Stomach (tissue), 9 donors: ENCODE measurements around the gene BCAS2. TPM values are rescaled to one million over a fixed set of nuclear protein-coding genes. Genes with fewer than 3 reads are reported as not detected.

ENCODE experiments used
- DNase-seq, 2 donors: peaks; one replicate each; pipeline versions ENCODE4 v3.0.0 to v3.0.0-alpha.2; 2013 to 2019
- H3K27ac ChIP-seq, 5 donors: fragments of 200-600 bp in 4 of 5; sonication (generic) in 4 of 5; one replicate each; pipeline ENCODE4 v1.5.1; 2013 to 2019; ENCODE audit warnings: mild to moderate bottlenecking in 1 of 5, moderate library complexity in 1 of 5
- H3K27me3 ChIP-seq, 3 donors: fragments of 200-600 bp; sonication (generic); one replicate each; pipeline ENCODE4 v1.5.1; 2017 to 2019; ENCODE audit warnings: mixed run types in 1 of 3
- H3K36me3 ChIP-seq, 4 donors: fragments of 200-600 bp; sonication (generic); 1 replicate in 3 of 4; 2 replicates in 1 of 4; pipeline ENCODE4 v1.5.1; 2016 to 2019
- H3K4me1 ChIP-seq, 4 donors: fragments of 200-600 bp; sonication (generic); one replicate each; pipeline ENCODE4 v1.5.1; 2016 to 2019
- H3K4me3 ChIP-seq, 4 donors: fragments of 200-600 bp; sonication (generic) in 3 of 4; one replicate each; pipeline ENCODE4 v1.5.1; 2016 to 2019; ENCODE audit warnings: mild to moderate bottlenecking in 1 of 4
- H3K9me3 ChIP-seq, 4 donors: fragments of 200-600 bp; sonication (generic); one replicate each; pipeline ENCODE4 v1.5.1; 2016 to 2019
- CTCF ChIP-seq, 7 experiments: fragments of 450-650 bp in 4 of 7; fragments of 200-600 bp in 3 of 7; sonication (generic) in 3 of 7; IDR thresholded peaks; one replicate each; pipeline ENCODE4 v1.5.1; 2016 to 2019; ENCODE audit warnings: antibody characterized with exemption in 7 of 7, control low read depth in 2 of 7, mild to moderate bottlenecking in 1 of 7
- EP300 ChIP-seq: sonication (generic); formaldehyde crosslinking; IDR thresholded peaks from one replicate; pipeline ENCODE4 v1.6.1; 2017; ENCODE audit warnings: antibody characterized with exemption
- POLR2A ChIP-seq, 4 donors: fragments of 450-650 bp; IDR thresholded peaks; one replicate each; pipeline ENCODE4 v1.6.1; 2016; ENCODE audit warnings: antibody characterized with exemption in 4 of 4, control low read depth in 2 of 4, mild to moderate bottlenecking in 1 of 4, moderate library complexity in 1 of 4
- POLR2AphosphoS5 ChIP-seq, 3 donors: sonication (generic); formaldehyde crosslinking; IDR thresholded peaks; one replicate each; pipeline ENCODE4 v1.6.1; 2016; ENCODE audit warnings: antibody characterized with exemption in 3 of 3
- WGBS, 5 donors: extraction: QIAGEN DNeasy Blood & Tissue Kit in 3 of 5; methylation state at CpG; one replicate each; pipeline versions ENCODE4 v1.1.5 to v1.1.7; 2013 to 2018; 5-methylcytosine and 5-hydroxymethylcytosine counted together
- intact Hi-C: fragments of 100-400 bp; cut with DNase I; formaldehyde crosslinking; loops from one replicate; pipeline ENCODE4 v1.15.1; 2023; ENCODE audit warnings: low total_unique reads
- polyA plus RNA-seq, 3 donors: library from polyadenylated mRNA; stranded (reverse); fragments of 200-250 nt; gene quantifications; one replicate each; pipeline ENCODE4 v1.2.3, GENCODE V29; 2013
- total RNA-seq, 5 donors: library from RNA; depleted of rRNA; stranded (reverse); fragments of >200 nt; gene quantifications; one replicate each; pipeline versions ENCODE4 v1.1.0 to v1.2.3, GENCODE V29; 2014 to 2016
- donor health status: healthy with polysubstance abuse.
- donor health status: Bipolar disorder and iron deficiency.
- donor health status: healthy.

The BCAS2 gene
- total and polyA plus RNA-seq, 8 donors = 4.3 to 54.8 (median 34.9) TPM

GRCh38 chr1:114554577-114554976 lies 26.8 kb downstream of the BCAS2 start:
- intact Hi-C loops = no loop called here
- Histone ChIP-seq H3K36me3 (no peaks in the 10 kb centered on the region), H3K27ac (no peak overlapping the region), H3K27me3 (no peaks in the 10 kb centered on the region), H3K4me1 (no peaks in the 10 kb centered on the region), H3K9me3 (no peaks in the 10 kb centered on the region), H3K4me3 (no peak overlapping the region)
- WGBS, 5 donors = 62 to 86% (median 79%) methylated on average over 2 of the region's 2 CpGs
- TF ChIP-seq EP300 (no peak), CTCF (IDR thresholded peaks at IDR 0.05) (no peak), POLR2A (IDR thresholded peaks at IDR 0.05) (no peak)
- DNase-seq = no peak

DNA sequence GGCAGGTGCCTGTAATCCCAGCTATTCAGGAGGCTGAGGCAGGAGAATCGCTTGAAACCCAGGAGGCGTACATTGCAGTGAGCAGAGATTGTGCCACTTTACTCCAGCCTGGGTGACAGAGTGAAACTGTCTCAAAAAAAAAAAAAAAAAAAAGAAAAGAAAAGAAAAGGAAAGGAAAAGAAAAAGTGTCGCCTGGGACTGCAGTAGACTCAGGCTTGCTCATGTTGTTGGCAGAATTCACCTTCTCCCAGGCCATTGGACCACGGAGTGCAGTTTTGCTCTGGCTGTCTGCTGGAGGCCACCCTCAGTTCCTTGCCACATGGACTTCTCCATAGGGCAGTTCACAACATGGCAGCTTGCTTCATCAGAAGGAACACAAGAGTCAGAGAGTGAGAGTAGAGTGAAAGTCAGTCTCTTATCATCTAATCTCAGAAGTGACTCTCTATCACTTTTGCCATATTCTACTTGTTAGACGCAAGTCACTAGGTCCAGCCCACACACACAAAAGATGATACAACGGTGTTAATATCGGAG lies 29.2 kb downstream of the BCAS2 start:
- no peak for DNase-seq
- H3K4me3 ChIP-seq = no peak overlapping the region
- no peaks in the 10 kb centered on the region for H3K36me3 ChIP-seq
- no peak overlapping the region for H3K27ac ChIP-seq
- no peaks in the 10 kb centered on the region for H3K27me3 ChIP-seq
- H3K4me1 ChIP-seq = no peaks in the 10 kb centered on the region
- intact Hi-C loops = no loop called here
- no peak for TF ChIP-seq CTCF (IDR thresholded peaks at IDR 0.05)
- no peak for TF ChIP-seq POLR2A (IDR thresholded peaks at IDR 0.05)
- TF ChIP-seq POLR2AphosphoS5 (IDR thresholded peaks at IDR 0.05) = no peak
- no peak for TF ChIP-seq EP300
- no peaks in the 10 kb centered on the region for H3K9me3 ChIP-seq
- WGBS, 5 donors = 91 to 98% (median 96%) methylated on average over 7 of the region's 7 CpGs

DNA sequence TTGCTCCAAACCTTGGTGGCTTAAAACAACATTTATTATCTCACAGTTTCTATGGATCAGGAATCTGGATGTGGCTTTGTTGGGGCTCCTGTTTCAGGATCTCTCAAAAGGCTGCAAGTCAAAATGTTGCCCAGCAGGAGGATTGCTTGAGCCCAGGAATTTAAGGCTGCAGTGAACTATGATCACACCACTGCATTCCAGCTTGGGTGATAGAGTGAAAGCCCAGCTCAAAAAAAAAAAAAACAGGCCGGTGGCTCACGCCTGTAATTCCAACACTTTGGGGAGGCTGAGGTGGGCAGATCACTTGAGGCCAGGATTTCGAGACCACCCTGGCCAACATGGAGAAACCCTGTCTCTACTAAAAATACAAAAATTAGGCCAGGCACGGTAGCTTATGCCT lies 30.0 kb downstream of the BCAS2 start:
- Histone ChIP-seq H3K27ac (no peak overlapping the region), H3K27me3 (no peaks in the 10 kb centered on the region), H3K36me3 (no peaks in the 10 kb centered on the region), H3K9me3 (no peaks in the 10 kb centered on the region), H3K4me1 (no peaks in the 10 kb centered on the region), H3K4me3 (no peak overlapping the region)
- intact Hi-C loops = no loop called here
- no peak for DNase-seq
- TF ChIP-seq EP300 = no peak
- 82 to 90% (median 86%) methylated on average over 4 of the region's 4 CpGs for WGBS, 5 donors

- DNase-seq = no peak
- no peaks in the 10 kb centered on the region for H3K27me3 ChIP-seq
- 79 to 87% (median 84%) methylated on average over 2 of the region's 2 CpGs for WGBS, 5 donors
- H3K27ac ChIP-seq = no peak overlapping the region
- intact Hi-C loops = no loop called here
- H3K4me1 ChIP-seq = no peaks in the 10 kb centered on the region
- H3K4me3 ChIP-seq = no peak overlapping the region
- no peaks in the 10 kb centered on the region for H3K36me3 ChIP-seq
- no peaks in the 10 kb centered on the region for H3K9me3 ChIP-seq
- TF ChIP-seq POLR2A (IDR thresholded peaks at IDR 0.05) (no peak), POLR2AphosphoS5 (IDR thresholded peaks at IDR 0.05) (no peak), EP300 (no peak), CTCF (IDR thresholded peaks at IDR 0.05) (no peak)
Measured at GRCh38 chr1:114550336-114550735, 31.1 kb downstream of the BCAS2 start.

GRCh38 chr1:114549137-114549536 lies 32.3 kb downstream of the BCAS2 start:
- Histone ChIP-seq H3K9me3 (no peaks in the 10 kb centered on the region), H3K4me1 (no peaks in the 10 kb centered on the region), H3K4me3 (no peak overlapping the region), H3K36me3 (no peaks in the 10 kb centered on the region), H3K27me3 (no peaks in the 10 kb centered on the region), H3K27ac (no peak overlapping the region)
- no peak for TF ChIP-seq CTCF (IDR thresholded peaks at IDR 0.05)
- TF ChIP-seq POLR2A (IDR thresholded peaks at IDR 0.05) = no peak
- TF ChIP-seq POLR2AphosphoS5 (IDR thresholded peaks at IDR 0.05) = no peak
- TF ChIP-seq EP300 = no peak
- intact Hi-C loops = no loop called here
- WGBS, 5 donors = 48 to 64% (median 56%) methylated on average over 4 of the region's 4 CpGs
- DNase-seq = no peak
